Cardiac muscle cell (in vitro differentiated cells and primary cell): Measurements from ENCODE around the gene TMEM205. TPM values are rescaled to one million over a fixed set of nuclear protein-coding genes. Genes with fewer than 3 reads are reported as not detected.

Experiments used
- DNase-seq, 2 donors: peaks; one replicate each; pipeline versions ENCODE4 v3.0.0 to v3.0.0-alpha.2; 2010 to 2017; ENCODE audit warnings: low read depth in 1 of 2, low spot score in 1 of 2
- H3K27ac ChIP-seq: fragments of 200-600 bp; sonication (generic); 2 replicates; pipeline ENCODE4 v1.5.1; 2016
- H3K27me3 ChIP-seq: fragments of 200-600 bp; sonication (generic); 2 replicates; pipeline ENCODE4 v1.6.0; 2016; ENCODE audit warnings: control low read depth
- H3K36me3 ChIP-seq: fragments of 200-600 bp; sonication (generic); 2 replicates; pipeline ENCODE4 v1.5.1; 2016; ENCODE audit warnings: control low read depth
- H3K4me1 ChIP-seq: fragments of 200-600 bp; sonication (generic); 2 replicates; pipeline ENCODE4 v1.8.1; 2017; ENCODE audit warnings: low read depth, mild to moderate bottlenecking, mixed run types
- H3K4me3 ChIP-seq: fragments of 200-600 bp; sonication (generic); 2 replicates; pipeline ENCODE4 v1.5.1; 2016; ENCODE audit warnings: mild to moderate bottlenecking
- H3K9me3 ChIP-seq: fragments of 200-600 bp; sonication (generic); 2 replicates; pipeline ENCODE4 v1.5.1; 2017; ENCODE audit warnings: low read depth, mild to moderate bottlenecking, control low read depth
- CTCF ChIP-seq: IDR thresholded peaks from 2 replicates; pipeline ENCODE4 v1.5.1; 2012; ENCODE audit warnings: low read depth, mild to moderate bottlenecking, low read length
- polyA plus RNA-seq: library from polyadenylated mRNA; unstranded; fragments of >200 nt; fragmentation: Nextera tagmentation; extraction: Ambion mirVana; gene quantifications from 2 replicates; pipeline ENCODE4 v1.2.1, GENCODE V29; 2016
- total RNA-seq: library from RNA; depleted of rRNA; stranded (reverse); fragments of >200 nt; gene quantifications from 2 replicates; pipeline ENCODE4 v1.2.3, GENCODE V29; 2016

Gene TMEM205
- total and polyA plus RNA-seq, 2 experiments from 2014 or later: 137 to 154 TPM

- no peak for DNase-seq
- Histone ChIP-seq H3K4me1 (no peaks in the 10 kb centered on the region), H3K27me3 (no peaks in the 10 kb centered on the region), H3K9me3 (no peaks in the 10 kb centered on the region), H3K4me3 (no peak overlapping the region), H3K27ac (no peak overlapping the region), H3K36me3 (no peaks in the 10 kb centered on the region)
- TF ChIP-seq CTCF: no peak
These were observed 50.9 kb downstream of the TMEM205 start for GRCh38 chr19:11295180-11295579.

- peak; percentile 96 for TF ChIP-seq CTCF
- Histone ChIP-seq H3K4me3 (peak overlapping the region; percentile 9), H3K27me3 (no peaks in the 10 kb centered on the region), H3K9me3 (no peaks in the 10 kb centered on the region), H3K27ac (no peak overlapping the region), H3K36me3 (no peaks in the 10 kb centered on the region), H3K4me1 (no peaks in the 10 kb centered on the region)
- DNase-seq: peak; percentile 91 to 99
These were observed 52.4 kb downstream of the TMEM205 start for GRCh38 chr19:11293433-11294389.

Other genes starting within 250 kb of the TMEM205 start
- 15.8 and 127 TPM in 2 replicates for gene SPC24, start 190.5 kb downstream of the TMEM205 start, total RNA-seq
- gene SPC24, start 190.5 kb downstream of the TMEM205 start, polyA plus RNA-seq: 7.1 and 25.8 TPM in 2 replicates
- gene KANK2, start 148.7 kb downstream of the TMEM205 start, total RNA-seq: 73.0 and 106 TPM in 2 replicates
- 38.9 and 43.9 TPM in 2 replicates for gene KANK2, start 148.7 kb downstream of the TMEM205 start, polyA plus RNA-seq
- gene ANGPTL8, start 106.6 kb downstream of the TMEM205 start, total RNA-seq: 1.5 TPM in 1 of 2 replicates, not detected in the other
- 0.71 and 1.7 TPM in 2 replicates for gene ANGPTL8, start 106.6 kb downstream of the TMEM205 start, polyA plus RNA-seq
- gene DOCK6, start 83.7 kb downstream of the TMEM205 start, total RNA-seq: 9.1 and 75.6 TPM in 2 replicates
- 12.2 and 21.5 TPM in 2 replicates for gene DOCK6, start 83.7 kb downstream of the TMEM205 start, polyA plus RNA-seq
- gene TSPAN16, start 50.1 kb downstream of the TMEM205 start, total RNA-seq: not detected in 2 replicates
- gene TSPAN16, start 50.1 kb downstream of the TMEM205 start, polyA plus RNA-seq: not detected in 2 replicates
- 14.6 and 19.1 TPM in 2 replicates for gene RAB3D, start 6.6 kb downstream of the TMEM205 start, total RNA-seq
- 10.2 and 10.8 TPM in 2 replicates for gene RAB3D, start 6.6 kb downstream of the TMEM205 start, polyA plus RNA-seq
- gene CCDC159, start 251 bp upstream of the TMEM205 start, total RNA-seq: 3.8 and 9.3 TPM in 2 replicates
- 8.7 and 9.7 TPM in 2 replicates for gene CCDC159, start 251 bp upstream of the TMEM205 start, polyA plus RNA-seq
- 7.3 and 13.4 TPM in 2 replicates for gene PLPPR2, start 9.2 kb upstream of the TMEM205 start, total RNA-seq
- 14.9 and 15.6 TPM in 2 replicates for gene PLPPR2, start 9.2 kb upstream of the TMEM205 start, polyA plus RNA-seq
- 2.1 and 5.4 TPM in 2 replicates for gene SWSAP1, start 28.4 kb upstream of the TMEM205 start, total RNA-seq
- gene SWSAP1, start 28.4 kb upstream of the TMEM205 start, polyA plus RNA-seq: 7.2 and 7.5 TPM in 2 replicates
- gene EPOR, start 38.0 kb upstream of the TMEM205 start, total RNA-seq: 47.1 and 53.7 TPM in 2 replicates
- 46.8 and 54.0 TPM in 2 replicates for gene EPOR, start 38.0 kb upstream of the TMEM205 start, polyA plus RNA-seq
- 29.2 and 52.1 TPM in 2 replicates for gene RGL3, start 73.0 kb upstream of the TMEM205 start, total RNA-seq
- 32.2 and 38.9 TPM in 2 replicates for gene RGL3, start 73.0 kb upstream of the TMEM205 start, polyA plus RNA-seq
- 3.8 and 3.9 TPM in 2 replicates for gene ODAD3, start 88.9 kb upstream of the TMEM205 start, total RNA-seq
- gene ODAD3, start 88.9 kb upstream of the TMEM205 start, polyA plus RNA-seq: 3.4 and 5.1 TPM in 2 replicates
- gene PRKCSH, start 89.4 kb upstream of the TMEM205 start, total RNA-seq: 122 and 151 TPM in 2 replicates
- 135 and 162 TPM in 2 replicates for gene PRKCSH, start 89.4 kb upstream of the TMEM205 start, polyA plus RNA-seq
- gene ELAVL3, start 134.8 kb upstream of the TMEM205 start, total RNA-seq: 0.09 and 0.18 TPM in 2 replicates
- 0.10 TPM in 1 of 2 replicates, not detected in the other for gene ELAVL3, start 134.8 kb upstream of the TMEM205 start, polyA plus RNA-seq
- 13.8 and 19.0 TPM in 2 replicates for gene ZNF653, start 159.6 kb upstream of the TMEM205 start, total RNA-seq
- 10.6 and 14.4 TPM in 2 replicates for gene ZNF653, start 159.6 kb upstream of the TMEM205 start, polyA plus RNA-seq
- gene ECSIT, start 182.9 kb upstream of the TMEM205 start, total RNA-seq: 71.5 and 91.3 TPM in 2 replicates
- 56.6 and 64.0 TPM in 2 replicates for gene ECSIT, start 182.9 kb upstream of the TMEM205 start, polyA plus RNA-seq
- gene CNN1, start 192.6 kb upstream of the TMEM205 start, total RNA-seq: 288 and 520 TPM in 2 replicates
- 219 and 388 TPM in 2 replicates for gene CNN1, start 192.6 kb upstream of the TMEM205 start, polyA plus RNA-seq
- gene ELOF1, start 213.0 kb upstream of the TMEM205 start, total RNA-seq: 44.3 and 45.3 TPM in 2 replicates
- gene ELOF1, start 213.0 kb upstream of the TMEM205 start, polyA plus RNA-seq: 80.2 and 98.6 TPM in 2 replicates
- gene ACP5, start 231.4 kb upstream of the TMEM205 start, total RNA-seq: 1.9 TPM in 1 of 2 replicates, not detected in the other
- 1.1 and 1.2 TPM in 2 replicates for gene ACP5, start 231.4 kb upstream of the TMEM205 start, polyA plus RNA-seq